Glutamatergic neuron (in vitro differentiated cells): ENCODE results near the gene PRKG1. TPM values are rescaled to one million over a fixed set of nuclear protein-coding genes. Genes with fewer than 3 reads are reported as not detected.

Experiments
- DNase-seq: peaks from one replicate; pipeline ENCODE4 v3.0.0; 2022
- H3K27ac Mint-ChIP-seq: one replicate; pipeline ENCODE4 v1.8.0; 2020; ENCODE audit warnings: mild to moderate bottlenecking, mixed read lengths, inconsistent platforms; ENCODE audit not compliant: unreplicated experiment
- H3K27me3 Mint-ChIP-seq: one replicate; pipeline ENCODE4 v1.8.0; 2020; ENCODE audit warnings: mild to moderate bottlenecking, moderate library complexity, mixed read lengths, inconsistent platforms; ENCODE audit not compliant: unreplicated experiment
- H3K36me3 Mint-ChIP-seq: one replicate; pipeline ENCODE4 v1.8.0; 2020; ENCODE audit warnings: mild to moderate bottlenecking, mixed read lengths, inconsistent platforms; ENCODE audit not compliant: unreplicated experiment
- H3K4me1 Mint-ChIP-seq: one replicate; pipeline ENCODE4 v1.8.0; 2020; ENCODE audit warnings: mild to moderate bottlenecking, low read depth, mixed read lengths, inconsistent platforms; ENCODE audit not compliant: unreplicated experiment
- H3K4me3 Mint-ChIP-seq: one replicate; pipeline ENCODE4 v1.8.0; 2020; ENCODE audit warnings: mild to moderate bottlenecking, mixed read lengths, inconsistent platforms; ENCODE audit not compliant: unreplicated experiment
- H3K9me3 Mint-ChIP-seq: one replicate; pipeline ENCODE4 v1.8.0; 2020; ENCODE audit warnings: mild to moderate bottlenecking, moderate library complexity, mixed read lengths, inconsistent platforms; ENCODE audit not compliant: unreplicated experiment
- CTCF ChIP-seq: fragments of 200-600 bp; sonication (generic); IDR thresholded peaks from one replicate; pipeline ENCODE4 v1.5.0; 2021; ENCODE audit not compliant: partially characterized antibody, unreplicated experiment
- total RNA-seq: library from RNA; stranded (reverse); fragmentation: NEBNext Ultra II Directional; extraction: Animal tissue kit (Norgen Biotek cat#: 25700); gene quantifications from one replicate; pipeline ENCODE4 v1.2.1, GENCODE V29; 2021; ENCODE audit not compliant: unreplicated experiment

The PRKG1 gene
- total RNA-seq, 1 donor from 2014 or later = 52.7 TPM

- DNase-seq = no peak
- Mint-ChIP-seq H3K9me3 (no peaks in the 10 kb centered on the region), H3K4me3 (no peak overlapping the region), H3K36me3 (peaks cover 1% of the 10 kb centered on the region), H3K27me3 (no peaks in the 10 kb centered on the region), H3K4me1 (peaks cover 5% of the 10 kb centered on the region), H3K27ac (no peak overlapping the region)
- TF ChIP-seq CTCF = no peak
These were observed 898.6 kb downstream of the PRKG1 start for GRCh38 chr10:51972733-51973346.

GRCh38 chr10:51980752-51981151 lies 906.5 kb downstream of the PRKG1 start:
- DNase-seq = no peak
- Mint-ChIP-seq H3K4me1 (no peaks in the 10 kb centered on the region), H3K27me3 (no peaks in the 10 kb centered on the region), H3K4me3 (no peak overlapping the region), H3K27ac (no peak overlapping the region), H3K9me3 (peaks cover 3% of the 10 kb centered on the region), H3K36me3 (peaks cover 8% of the 10 kb centered on the region)
- no peak for TF ChIP-seq CTCF

GRCh38 chr10:51981731-51982130 lies 907.4 kb downstream of the PRKG1 start:
- DNase-seq = no peak
- TF ChIP-seq CTCF = no peak
- peaks cover 3% of the 10 kb centered on the region for H3K9me3 Mint-ChIP-seq
- H3K27me3 Mint-ChIP-seq = no peaks in the 10 kb centered on the region
- peaks cover 3% of the 10 kb centered on the region for H3K4me1 Mint-ChIP-seq
- H3K27ac Mint-ChIP-seq = no peak overlapping the region
- peaks cover 8% of the 10 kb centered on the region for H3K36me3 Mint-ChIP-seq
- no peak overlapping the region for H3K4me3 Mint-ChIP-seq

GRCh38 chr10:51983481-51983880 lies 909.2 kb downstream of the PRKG1 start:
- H3K4me3 Mint-ChIP-seq = no peak overlapping the region
- TF ChIP-seq CTCF = no peak
- H3K27me3 Mint-ChIP-seq = no peaks in the 10 kb centered on the region
- peaks cover 3% of the 10 kb centered on the region for H3K9me3 Mint-ChIP-seq
- no peak for DNase-seq
- H3K27ac Mint-ChIP-seq = no peak overlapping the region
- peaks cover 3% of the 10 kb centered on the region for H3K4me1 Mint-ChIP-seq
- peaks cover 8% of the 10 kb centered on the region for H3K36me3 Mint-ChIP-seq

- Mint-ChIP-seq H3K27me3 (no peaks in the 10 kb centered on the region), H3K27ac (no peak overlapping the region), H3K9me3 (peaks cover 3% of the 10 kb centered on the region), H3K4me3 (no peak overlapping the region), H3K36me3 (peaks cover 5% of the 10 kb centered on the region), H3K4me1 (peaks cover 3% of the 10 kb centered on the region)
- TF ChIP-seq CTCF = no peak
- no peak for DNase-seq
These were observed 911.0 kb downstream of the PRKG1 start for GRCh38 chr10:51985336-51985735.
